ENCODE measurements around the gene SCGB2B2.
A peak's percentile ranks its signal among the peaks of the same experiment; 100 is the strongest.

DNA sequence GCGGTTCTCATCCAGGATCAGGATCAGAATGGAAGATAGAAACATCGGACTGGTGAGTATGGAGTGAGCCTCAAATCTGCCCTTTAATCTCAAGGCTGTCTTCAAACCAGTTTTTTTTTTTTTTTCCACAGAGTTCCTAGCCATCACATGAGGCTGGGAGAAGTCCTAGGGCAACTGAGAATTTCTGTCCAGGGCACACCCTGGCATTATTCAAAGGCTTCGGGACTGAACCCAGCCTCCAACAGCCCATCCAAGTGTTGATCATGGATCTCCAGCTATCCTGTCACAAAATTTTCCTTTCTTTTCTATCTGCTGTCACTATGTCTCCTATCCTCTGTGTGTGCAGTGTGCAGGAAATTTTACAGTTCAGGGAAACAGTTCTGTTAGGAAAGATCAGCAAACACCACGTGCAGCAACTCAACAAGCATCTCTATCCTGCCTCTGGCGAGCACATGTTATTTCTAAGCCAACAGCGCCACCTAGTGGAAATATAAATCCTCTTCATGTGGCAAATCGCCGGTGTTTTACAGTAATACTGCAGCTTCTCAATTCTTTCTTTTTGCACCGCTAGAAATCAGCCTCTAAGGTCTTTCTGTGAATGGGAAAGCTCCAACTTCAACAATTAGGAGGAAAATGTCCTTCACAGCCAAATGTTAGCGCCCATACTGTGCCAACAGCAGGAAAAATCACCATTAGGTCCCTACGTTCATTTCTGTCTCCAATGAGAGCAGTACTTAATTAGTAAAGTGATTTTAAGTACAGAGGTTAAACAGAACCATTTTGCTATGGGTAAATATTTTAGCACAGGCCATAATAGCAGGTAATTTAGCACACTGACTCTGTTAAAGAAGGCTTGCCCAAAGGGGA is 35.7 kb upstream of the SCGB2B2 start:
- TF ChIP-seq POLR2AphosphoS5 (IDR thresholded peaks at IDR 0.05; ENCODE audit: low read depth, low read length) (no peak), TCF7L2 (IDR thresholded peaks at IDR 0.05; ENCODE audit: low read depth, low read length) (no peak)
- TF ChIP-seq, protein P1, sequence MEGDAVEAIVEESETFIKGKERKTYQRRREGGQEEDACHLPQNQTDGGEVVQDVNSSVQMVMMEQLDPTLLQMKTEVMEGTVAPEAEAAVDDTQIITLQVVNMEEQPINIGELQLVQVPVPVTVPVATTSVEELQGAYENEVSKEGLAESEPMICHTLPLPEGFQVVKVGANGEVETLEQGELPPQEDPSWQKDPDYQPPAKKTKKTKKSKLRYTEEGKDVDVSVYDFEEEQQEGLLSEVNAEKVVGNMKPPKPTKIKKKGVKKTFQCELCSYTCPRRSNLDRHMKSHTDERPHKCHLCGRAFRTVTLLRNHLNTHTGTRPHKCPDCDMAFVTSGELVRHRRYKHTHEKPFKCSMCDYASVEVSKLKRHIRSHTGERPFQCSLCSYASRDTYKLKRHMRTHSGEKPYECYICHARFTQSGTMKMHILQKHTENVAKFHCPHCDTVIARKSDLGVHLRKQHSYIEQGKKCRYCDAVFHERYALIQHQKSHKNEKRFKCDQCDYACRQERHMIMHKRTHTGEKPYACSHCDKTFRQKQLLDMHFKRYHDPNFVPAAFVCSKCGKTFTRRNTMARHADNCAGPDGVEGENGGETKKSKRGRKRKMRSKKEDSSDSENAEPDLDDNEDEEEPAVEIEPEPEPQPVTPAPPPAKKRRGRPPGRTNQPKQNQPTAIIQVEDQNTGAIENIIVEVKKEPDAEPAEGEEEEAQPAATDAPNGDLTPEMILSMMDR (IDR thresholded peaks at IDR 0.05) = peak; percentile 82
- TF ChIP-seq, protein P2, sequence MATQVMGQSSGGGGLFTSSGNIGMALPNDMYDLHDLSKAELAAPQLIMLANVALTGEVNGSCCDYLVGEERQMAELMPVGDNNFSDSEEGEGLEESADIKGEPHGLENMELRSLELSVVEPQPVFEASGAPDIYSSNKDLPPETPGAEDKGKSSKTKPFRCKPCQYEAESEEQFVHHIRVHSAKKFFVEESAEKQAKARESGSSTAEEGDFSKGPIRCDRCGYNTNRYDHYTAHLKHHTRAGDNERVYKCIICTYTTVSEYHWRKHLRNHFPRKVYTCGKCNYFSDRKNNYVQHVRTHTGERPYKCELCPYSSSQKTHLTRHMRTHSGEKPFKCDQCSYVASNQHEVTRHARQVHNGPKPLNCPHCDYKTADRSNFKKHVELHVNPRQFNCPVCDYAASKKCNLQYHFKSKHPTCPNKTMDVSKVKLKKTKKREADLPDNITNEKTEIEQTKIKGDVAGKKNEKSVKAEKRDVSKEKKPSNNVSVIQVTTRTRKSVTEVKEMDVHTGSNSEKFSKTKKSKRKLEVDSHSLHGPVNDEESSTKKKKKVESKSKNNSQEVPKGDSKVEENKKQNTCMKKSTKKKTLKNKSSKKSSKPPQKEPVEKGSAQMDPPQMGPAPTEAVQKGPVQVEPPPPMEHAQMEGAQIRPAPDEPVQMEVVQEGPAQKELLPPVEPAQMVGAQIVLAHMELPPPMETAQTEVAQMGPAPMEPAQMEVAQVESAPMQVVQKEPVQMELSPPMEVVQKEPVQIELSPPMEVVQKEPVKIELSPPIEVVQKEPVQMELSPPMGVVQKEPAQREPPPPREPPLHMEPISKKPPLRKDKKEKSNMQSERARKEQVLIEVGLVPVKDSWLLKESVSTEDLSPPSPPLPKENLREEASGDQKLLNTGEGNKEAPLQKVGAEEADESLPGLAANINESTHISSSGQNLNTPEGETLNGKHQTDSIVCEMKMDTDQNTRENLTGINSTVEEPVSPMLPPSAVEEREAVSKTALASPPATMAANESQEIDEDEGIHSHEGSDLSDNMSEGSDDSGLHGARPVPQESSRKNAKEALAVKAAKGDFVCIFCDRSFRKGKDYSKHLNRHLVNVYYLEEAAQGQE (IDR thresholded peaks at IDR 0.05; ENCODE audit: insufficient read depth in 1 of 2, low read depth in 2 of 2, low read length in 1 of 2) = no peak

Measured in Panc1 (cell line).